DMS79 treated with DMSO at 0.1 percent for 48 hours (cell line): ENCODE measurements around the gene NUMBL.

Source experiments
- DNase-seq: peaks from one replicate; lab custom pipeline; 2025; lab: John Stamatoyannopoulos, UW

NUMBL gene

DNA sequence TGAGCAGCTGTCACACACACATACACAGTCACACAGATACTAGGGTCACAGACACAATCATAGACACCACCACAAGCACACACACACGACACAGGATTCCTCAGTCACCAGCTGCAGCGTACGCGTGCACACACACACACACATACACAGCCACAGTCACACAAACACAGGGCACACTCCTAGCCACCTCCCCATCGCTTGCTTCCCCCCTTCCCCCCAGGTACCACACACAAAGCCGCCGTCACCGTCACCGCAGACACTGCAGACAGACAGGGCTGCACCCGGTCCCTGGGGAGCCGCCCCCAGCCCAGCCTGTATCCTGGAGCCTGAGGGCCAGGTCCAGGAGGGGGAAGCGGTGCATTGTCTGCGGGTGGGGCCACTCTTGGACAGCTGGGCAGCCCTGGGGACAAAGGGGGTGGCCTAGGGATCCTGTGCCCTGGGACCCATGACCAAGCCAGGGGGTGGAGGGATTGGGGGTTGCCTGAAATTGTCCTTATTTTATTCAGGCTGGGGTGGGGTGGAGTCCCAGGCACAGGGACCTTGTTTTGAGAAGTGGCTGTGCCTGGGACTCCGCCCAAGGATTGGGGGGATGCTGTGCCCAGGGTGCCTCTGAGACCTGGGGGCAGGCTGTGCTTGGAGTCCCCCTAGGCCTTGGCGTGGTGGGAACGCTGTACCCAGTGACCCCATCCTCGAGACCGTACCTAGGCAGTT lies 957 bp downstream of the NUMBL start:
- DNase-seq: peak; percentile 3

DNA sequence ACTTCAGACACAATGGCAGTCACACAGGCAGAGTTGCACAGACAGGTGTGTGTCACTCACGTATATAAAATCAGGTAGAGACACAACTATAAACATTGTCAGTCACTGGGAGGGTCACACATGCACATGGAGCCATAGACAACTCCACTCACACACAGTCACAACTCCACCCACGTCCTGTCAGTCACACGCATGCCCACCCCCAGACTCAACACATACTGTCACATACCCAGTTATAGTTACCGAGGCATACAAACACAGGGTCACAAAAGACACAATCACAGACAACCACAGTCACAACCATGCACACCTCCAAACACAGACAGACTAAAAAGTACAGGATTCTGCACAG lies 1.5 kb downstream of the NUMBL start:
- no peak for DNase-seq

DNA sequence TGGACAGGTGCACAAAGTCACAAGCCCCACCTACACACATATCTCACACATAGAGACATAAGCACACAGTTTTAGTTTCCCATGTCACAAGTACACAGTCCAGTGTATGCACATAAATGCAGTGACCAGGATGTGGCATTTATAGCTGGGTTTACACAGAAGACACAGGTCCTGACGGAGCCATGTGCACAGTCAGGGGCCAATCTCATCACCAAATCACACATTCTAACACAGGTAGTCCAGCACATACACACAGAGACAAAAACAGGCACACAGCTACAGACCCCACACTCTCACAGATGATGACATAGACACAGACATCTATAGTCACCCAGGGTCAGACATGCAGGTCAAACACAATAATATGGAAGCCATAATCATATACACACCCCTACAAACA lies 2.1 kb downstream of the NUMBL start:
- DNase-seq: no peak

DNA sequence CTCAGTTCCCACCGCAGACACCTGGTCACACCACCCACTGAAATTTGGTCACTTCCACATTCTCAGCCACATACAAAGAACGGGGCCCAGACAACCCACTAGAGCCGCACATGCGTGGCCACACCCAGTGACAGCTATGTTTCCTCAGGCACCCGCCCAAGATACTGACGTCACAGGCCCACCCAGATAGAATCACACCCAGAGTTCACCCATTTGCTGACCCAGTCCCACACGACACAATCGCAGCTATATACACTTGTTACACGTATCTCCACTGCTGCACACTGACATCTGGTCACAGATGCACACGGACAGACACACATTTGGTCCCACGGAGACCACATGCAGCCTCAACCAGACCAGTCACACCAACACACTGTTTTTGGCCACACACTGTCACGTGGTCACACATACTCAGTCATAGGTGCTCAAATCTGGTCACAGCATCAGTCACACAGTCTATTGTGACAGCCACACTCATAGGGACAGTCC lies 2.9 kb downstream of the NUMBL start:
- DNase-seq: no peak

DNA sequence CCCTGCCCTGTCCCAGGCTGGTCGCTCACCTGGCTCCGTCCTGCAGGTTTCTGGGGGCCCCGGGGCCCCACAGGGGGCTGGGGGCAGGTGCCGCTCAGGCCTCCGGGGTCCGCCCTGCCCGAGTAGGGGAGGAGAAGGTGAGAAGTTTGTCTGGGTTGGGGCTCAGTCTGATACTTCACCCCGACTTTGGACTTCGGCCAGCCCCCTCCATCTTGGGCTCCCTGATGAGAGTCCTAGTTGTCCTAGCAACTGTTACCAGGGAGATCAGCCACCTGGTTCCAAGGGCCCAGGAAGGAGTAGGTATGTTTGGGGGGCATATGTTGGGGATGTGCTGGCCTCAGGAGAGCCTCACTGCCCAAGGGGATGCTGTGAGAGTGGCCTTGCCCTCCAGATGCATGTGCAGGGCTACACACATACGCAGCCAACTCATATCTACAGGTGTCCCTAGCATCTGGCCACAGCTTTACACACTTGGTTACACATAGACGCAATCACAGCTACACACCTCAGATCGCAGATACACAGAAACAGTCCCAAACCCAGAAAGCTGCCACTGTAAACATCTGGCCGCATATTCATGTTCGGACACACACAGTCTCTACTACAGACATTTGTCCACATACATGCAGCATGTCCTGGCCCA lies 3.4 kb downstream of the NUMBL start:
- DNase-seq: peak; percentile 6

DNA sequence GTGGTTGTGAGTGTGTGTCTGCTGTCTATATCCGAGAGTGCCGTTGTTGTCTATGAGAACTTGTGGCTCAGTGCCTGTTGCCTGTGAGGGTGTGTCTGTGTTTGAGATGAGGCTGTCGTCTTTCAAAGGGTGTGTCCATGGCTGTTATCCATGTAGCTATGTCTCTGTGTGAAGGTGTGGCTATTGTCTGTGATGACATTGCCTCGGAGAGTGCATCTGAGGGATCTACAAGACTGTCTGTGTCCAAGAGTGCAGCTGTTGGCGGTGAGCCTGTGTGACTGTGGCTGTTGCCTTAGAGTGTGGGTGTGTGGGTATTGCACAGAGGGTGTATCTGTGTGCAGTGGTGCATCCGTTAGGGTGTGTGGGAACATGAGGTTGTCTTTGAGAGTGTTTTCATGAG lies 4.9 kb downstream of the NUMBL start:
- no peak for DNase-seq

DNA sequence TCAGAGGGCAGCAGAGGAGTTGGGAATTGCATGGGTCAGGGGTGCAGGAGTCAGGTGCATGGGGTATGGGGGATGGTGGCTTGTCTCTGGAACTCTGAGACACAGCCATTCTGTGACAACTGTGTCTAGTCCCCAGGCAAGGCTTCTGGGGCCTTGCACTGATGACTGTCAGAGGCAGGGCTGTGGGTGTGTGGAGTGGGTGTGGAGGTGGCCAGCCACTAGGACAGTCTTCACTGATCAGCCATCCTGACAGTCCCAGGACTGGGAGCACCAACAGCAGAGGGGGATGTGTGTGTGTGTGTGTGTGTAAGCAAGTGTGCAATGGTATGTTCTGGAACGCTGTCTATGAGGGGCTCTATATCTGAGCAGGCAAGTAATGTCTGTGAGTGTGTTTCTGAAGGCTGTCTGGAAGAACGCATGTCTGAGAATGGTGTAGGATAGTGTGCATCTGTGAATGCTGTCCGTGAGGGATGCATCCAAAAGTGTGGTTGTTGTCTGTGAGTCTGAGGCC lies 5.4 kb downstream of the NUMBL start:
- no peak for DNase-seq

DNA sequence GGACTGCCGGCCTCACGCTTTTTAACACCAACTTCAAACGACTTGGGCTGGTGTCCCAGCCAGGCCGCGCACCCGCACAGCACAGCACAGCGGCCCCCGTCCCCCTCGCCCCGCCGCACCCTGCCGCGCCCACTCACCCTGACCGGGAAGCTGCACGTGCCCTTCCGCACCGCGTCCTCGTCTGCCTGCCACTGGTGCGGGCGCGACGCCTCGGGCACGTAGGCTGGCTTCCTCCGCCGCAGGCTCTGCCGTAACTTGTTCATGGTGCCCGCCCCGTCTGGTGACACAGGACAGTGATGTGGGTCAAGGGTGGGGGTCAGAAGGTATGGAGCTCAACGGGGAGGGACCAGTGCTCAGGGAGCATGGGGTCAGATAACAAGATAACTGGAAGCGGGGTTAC lies 6.2 kb downstream of the NUMBL start:
- no peak for DNase-seq

DNA sequence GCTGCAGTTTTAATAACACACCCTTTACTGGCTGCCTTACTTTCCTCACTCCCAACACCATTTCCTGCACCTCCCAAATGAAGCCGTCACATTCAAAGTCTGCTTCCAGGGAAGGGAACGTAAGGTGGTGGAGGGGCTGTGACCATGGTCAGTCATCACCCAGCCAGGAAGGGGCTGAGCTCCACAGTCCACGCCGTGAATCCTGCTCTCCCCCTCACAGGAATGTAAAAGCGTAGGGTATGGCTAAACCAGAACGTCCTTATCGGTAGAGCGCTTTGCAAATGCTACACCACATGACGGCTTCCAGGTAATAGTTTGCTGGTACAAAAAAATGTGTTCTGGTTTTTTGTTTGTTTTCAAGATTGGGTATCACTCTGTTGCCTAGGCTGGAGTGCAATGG lies 7.0 kb downstream of the NUMBL start:
- no peak for DNase-seq

DNA sequence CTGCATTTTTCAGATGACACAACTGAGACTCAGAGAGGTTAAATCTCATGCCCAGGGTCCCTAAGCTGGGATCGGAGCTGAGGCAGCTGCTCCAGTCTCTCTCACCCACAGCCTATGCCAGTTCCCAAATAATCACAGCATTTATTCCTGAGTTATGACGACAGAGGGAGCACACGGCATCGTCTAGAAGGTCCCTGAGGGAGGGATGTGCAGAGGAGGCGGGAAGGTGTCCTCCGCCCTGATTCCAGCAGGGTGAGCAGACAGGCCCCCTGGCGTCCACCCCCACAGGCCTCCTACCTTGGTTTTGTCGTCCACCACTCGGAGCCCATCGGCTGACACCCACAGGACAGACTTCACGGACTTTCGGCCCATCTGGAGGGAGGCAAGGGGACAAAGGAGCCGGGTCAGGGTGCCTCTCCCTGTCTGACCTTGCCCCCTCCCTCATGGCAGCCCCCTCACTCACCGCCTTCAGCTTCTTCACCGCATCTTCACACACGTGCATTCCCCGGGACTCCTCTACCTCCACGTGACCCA lies 8.0 kb downstream of the NUMBL start:
- DNase-seq: no peak

DNA sequence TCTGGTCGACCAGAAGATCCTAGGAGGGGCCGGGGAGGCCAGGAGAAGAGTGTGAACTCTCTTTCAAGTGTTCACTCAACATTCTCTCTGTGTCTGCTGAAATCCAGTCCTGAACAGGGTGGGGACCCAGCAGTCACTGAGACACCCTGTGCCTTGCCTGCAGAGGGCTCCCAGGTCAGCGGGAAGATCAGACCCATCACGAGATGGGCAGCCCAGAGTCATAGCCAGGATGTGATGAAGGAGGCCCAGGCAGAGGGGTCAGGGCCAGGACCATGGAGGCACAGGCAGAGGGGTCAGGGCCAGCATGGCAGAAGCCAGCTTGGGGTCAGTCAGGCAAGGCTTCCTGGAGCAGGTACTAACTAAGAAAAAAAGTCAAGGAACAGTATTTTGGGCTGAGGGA lies 9.4 kb downstream of the NUMBL start:
- DNase-seq: no peak

DNA sequence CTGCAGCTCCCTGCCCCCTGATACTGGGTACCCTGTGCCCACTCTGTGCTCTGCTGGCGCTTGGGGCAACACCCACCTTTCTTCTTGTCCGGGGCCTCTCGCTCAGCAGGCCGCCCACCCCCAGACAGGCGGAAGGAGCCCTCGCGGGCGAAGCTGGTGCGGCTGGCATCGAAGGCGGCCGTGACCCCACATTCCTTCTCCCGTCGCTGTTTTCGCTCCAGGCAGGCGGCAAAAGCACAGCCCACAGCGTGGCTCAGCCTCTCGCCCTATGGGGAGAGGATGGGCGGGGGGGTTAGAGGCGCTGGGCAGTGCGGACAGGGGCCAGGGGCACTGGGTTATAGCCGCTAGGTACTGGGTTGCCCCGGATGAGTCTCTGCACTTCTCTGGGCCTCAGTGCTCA lies 13.3 kb downstream of the NUMBL start:
- no peak for DNase-seq

DNA sequence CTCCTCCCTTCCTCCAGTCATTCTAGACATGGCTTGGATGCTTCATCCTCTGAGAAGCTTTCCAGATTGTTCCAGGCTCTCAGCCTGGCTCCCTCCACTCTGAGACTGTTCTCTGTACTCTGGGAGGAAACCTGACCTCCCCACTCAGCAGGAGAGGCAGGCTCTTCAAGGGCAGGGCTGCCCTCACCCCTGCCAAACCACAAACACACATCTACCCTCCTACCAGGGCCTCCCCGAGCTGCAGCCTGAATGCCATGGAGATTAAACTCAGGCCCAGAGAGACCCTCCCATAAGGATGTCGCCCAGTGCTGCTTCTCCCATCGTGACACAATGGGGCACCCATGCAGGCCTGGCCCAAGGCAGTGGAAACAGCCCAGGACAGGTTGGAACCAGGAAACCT lies 16.2 kb downstream of the NUMBL start:
- peak; percentile 54 for DNase-seq

DNA sequence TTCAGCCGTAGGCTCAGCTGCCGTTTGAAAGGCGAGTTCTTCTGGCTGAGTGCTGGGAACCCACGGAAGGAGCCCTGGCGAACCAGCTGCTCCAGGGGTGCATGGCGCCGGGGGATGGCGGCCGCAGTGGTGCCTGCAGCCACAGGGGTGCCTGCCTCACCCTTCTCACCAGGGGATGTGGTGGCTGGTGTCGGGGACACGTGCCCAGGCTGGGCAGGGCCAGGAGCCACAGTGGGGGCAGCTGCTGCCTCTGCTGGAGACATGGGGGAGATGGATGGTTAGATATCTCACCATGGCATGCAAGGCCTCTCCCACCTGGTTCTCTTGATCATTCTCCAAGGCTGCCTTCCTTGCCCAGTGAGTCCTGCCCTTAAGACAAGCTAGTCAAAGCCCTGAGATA lies 17.1 kb downstream of the NUMBL start:
- no peak for DNase-seq

DNA sequence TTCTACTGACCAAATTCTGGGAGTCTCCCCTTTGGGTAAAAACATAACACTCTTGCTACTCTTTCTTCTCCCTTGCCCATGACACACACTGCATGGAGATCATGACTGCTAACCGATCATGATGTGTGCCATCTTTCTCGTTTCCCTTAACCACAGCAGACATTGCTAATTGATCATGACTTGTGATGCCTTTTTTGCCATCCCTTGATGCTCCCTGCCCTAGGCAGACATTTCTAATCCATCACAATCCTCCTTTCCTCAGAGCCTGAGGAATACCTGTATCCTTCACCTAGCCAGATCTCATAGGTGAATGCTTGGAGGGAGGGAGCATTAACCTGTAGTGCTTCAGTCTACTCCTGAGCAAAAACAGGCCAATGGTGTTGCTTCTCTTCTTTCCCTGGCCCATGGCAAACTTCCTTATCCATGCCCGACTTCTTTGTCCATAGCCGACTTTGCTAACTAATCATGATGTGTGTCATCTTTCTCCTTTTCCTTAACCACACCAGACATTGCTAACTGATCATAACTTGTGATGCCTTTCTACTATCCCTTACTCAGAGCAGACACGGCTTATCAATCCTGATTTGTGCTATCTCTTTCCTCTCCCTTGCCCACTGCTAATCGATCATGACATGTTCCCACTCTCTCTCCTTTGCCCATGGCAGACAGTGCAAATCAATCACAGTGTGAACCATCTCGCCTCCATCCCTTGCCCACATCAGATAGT lies 17.7 kb downstream of the NUMBL start:
- no peak for DNase-seq

DNA sequence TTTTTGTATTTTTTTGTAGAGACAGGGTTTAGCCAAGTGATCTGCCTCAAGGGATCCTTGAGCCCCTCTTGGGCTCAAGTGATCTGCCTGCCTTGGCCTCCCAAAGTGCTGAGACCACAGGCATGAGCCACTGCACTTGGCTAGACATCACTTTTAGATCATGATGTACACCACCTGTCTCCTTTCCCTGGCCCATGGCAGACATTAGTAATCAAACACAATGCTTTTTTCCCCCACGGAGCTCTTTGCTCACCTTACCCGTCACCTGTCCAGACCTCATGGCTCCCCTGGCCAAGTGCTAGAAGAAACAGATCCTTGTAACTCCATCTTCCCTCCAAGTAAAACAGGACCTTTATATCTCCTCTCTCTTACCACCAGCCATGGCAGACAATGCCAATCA lies 18.4 kb downstream of the NUMBL start:
- no peak for DNase-seq

DNA sequence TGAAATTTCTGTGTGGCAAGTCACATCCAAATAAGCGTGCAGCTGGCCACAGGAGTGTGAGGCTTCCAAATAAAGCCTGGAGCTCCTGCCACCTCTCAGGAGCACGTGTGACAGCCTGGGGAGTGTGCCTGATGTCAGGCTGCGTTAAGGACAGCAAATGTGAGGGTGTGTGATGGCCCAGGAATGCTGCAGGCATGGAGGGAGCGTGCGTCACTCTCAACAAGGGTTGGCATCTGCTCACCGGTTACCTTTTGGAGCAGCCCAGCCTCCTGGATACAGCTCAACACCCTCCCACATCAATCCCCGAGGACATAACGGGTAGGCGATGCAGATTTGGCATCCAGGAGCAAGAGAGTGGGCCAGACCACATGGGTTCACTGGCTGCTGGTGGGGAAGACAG lies 19.0 kb downstream of the NUMBL start:
- DNase-seq: no peak

DNA sequence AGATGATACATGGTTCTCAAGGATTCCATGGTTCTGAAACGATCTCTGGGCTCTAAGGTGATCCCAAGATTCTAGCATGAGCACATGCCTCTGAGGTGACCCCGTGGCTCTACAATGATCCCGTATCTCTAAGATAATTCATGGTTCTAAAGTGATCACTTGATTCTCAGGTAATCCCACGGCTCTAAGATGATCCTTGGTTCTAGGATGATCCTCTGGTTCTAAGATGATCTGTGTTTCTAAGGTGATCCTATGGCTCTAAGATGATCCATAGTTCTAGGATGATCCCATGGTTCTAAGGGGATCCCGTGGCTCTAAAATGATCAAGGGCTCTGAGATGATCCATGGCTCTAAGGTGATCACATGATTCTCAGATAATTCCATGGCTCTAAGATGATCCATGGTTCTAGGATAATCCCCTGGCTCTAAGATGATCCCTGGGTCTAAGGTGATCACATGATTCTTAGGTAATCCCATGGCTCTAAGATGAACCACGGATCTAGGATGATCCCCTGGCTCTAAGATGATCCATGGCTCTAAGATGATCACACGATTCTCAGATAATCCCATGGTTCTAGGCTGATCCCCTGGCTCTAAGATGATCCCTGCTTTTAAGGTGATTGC lies 21.3 kb downstream of the NUMBL start:
- no peak for DNase-seq

DNA sequence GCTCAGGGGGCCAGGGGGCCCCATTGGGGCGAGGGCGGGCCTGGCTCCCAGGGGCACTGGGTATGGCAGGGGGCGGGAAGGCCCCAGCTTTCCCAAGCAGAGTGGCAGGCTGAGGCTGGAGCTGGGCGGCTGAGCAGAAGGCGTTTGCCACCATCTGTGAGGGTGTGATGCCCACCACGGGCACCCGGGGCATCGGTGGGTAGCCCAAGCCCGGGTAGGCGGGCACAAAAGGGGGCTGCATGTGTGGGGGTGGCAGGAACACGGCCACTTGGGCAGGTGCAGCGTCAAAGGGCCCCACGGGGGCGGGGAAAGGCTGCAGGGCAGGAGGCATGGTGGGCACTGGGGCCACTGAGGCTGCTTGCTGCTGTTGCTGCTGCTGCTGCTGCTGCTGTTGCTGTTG lies 22.8 kb downstream of the NUMBL start:
- DNase-seq: no peak

DNA sequence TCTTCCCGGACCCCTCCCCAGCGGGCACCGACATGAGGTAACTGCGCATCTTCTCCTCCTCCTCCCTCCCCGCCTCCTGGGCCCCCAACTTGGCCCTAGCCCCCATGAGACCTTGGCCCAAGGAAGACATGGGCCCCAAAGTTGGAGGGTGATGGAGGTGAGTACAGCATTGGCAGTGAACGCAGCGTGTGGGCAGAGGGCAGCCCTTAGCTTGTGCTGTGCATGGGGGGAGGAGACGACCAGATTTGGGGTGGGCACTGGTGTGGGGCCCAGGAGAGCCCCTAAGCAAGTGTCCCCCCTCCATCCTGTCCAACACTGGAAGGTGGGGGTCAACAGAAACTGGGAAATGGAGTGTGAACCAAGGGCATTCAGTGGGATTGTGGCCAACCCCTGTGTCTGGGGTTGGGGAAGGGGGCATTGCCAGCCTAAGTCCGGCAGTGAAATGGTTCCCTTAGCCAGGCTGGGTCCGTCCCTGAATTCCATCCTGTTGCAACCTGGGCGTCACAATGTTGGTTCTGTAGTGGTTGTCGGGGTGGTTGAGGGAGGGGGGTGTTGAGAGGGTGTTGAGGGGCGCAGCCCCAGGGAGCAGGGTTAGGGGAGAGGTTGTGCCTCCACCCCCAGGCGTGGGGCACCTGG lies 23.5 kb downstream of the NUMBL start:
- DNase-seq: no peak

DNA sequence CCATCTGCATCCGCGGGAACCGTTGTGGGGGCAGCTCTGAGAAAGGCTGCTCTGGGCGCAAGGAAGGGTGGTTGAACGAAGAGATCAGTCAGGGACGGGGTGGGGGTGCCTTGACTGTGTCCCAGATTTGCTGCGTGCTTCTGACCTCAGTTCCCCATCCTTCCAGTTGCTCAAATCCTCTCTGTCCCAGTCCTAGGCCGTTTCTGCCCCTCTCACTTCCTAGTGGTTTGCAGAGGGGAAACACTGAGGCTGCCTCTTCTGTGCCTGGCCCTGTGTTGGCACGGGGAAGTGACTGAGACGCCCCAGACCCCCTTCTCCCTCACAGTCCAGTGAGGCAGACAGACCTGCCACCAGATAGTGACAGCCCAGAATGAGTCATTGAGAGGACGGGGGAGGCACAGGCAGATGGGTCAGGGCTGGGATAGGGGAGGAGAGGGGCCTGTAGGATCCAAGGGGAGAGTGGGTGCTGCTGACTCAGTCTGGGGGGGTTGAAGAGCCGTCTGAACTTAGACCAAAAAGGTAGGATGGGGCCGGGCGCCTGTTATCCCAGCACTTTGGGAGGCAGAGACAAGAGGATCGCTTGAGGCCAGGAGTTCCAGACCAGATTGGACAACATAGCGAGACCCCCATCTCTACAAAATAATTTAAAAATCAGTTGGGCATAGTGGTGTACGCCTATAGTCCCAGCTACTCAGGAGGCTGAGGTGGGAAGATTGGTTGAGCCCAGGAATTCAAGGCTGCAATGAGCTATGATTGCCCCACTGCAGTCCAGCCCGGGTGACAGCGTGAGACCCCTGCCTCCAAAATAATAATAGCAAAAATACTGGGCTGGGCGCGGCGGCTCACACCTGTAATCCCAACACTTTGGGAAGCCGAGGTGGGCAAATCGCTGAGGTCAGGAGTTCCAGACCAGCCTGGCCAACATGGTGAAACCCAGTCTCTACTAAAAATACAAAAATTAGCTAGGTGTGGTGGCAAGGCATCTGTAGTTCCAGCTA lies 26.5 kb downstream of the NUMBL start:
- no peak for DNase-seq
